Rectal smooth muscle tissue (tissue), 1 donor: ENCODE data around the gene GRHL3.

ENCODE experiments used
- H3K27ac ChIP-seq: one replicate; pipeline ENCODE4 v1.7.0; 2013; ENCODE audit warnings: low read depth, low read length, inconsistent platforms
- H3K27me3 ChIP-seq: one replicate; pipeline ENCODE4 v1.7.0; 2013; ENCODE audit warnings: low read length; ENCODE audit not compliant: control insufficient read depth, insufficient read depth
- H3K36me3 ChIP-seq: one replicate; pipeline ENCODE4 v1.7.0; 2013; ENCODE audit warnings: low read length; ENCODE audit not compliant: control insufficient read depth, insufficient read depth
- H3K4me1 ChIP-seq: one replicate; pipeline ENCODE4 v1.7.0; 2013; ENCODE audit warnings: low read length; ENCODE audit not compliant: control insufficient read depth, insufficient read depth
- H3K4me3 ChIP-seq: one replicate; pipeline ENCODE4 v1.7.0; 2013; ENCODE audit warnings: low read length
- H3K9ac ChIP-seq: one replicate; pipeline ENCODE4 v1.7.0; 2013; ENCODE audit warnings: low read length

The GRHL3 gene

DNA sequence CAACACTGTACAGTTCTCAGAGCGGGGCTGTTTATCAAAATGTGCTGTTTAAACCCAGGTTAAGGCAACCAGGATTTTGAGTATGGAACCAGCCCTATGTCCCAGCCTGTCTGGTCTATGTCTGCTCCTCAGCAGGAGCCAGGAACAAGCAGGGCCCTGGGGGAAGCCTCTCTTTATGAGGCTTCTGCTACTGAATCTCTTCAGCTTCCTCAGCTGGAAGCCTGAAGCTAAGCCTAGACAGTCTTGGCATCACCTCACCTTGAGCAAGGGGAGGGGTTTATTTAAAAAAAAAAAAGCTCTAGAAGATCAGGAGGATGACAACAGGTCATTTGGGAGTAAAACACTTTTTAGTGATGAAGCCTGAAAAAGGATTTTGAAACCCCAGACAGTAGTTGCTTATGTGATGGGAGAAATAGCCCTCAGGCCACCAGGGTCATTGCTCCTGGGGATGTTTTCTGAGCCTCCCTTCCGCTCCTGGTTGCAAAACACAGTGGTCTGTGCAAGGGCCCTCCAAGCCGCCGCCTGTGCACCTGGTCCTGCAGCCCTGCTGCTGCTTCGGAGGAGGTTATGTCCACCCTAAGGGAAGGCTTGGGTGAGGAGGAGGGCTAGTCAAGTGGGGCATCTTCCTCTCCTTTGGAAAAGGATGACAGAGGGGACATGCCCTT lies 21.8 kb upstream of the GRHL3 start:
- Histone ChIP-seq H3K9ac (no peak overlapping the region), H3K27ac (no peak overlapping the region), H3K4me1 (peaks cover 15% of the 10 kb centered on the region), H3K27me3 (no peaks in the 10 kb centered on the region), H3K36me3 (no peaks in the 10 kb centered on the region), H3K4me3 (no peak overlapping the region)

DNA sequence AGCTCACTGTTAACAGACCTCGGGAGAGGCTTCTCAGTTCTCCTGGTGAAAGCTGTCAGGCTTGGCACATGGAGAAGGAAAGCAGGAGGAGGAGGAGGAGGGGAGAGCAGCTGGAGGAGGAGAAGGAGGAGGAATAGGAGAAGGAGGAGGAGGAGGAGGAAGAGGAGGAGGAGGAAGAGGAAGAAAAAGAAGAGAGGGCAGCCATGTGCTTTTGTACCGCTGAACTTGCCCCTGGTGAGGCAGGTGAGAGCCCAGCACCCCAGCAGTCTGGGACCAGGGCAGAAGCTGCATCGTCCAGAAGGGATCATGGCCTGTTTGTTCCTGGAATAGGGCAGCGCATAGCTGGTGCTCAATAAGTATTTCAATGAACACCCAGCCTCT lies 21.3 kb upstream of the GRHL3 start:
- Histone ChIP-seq H3K36me3 (no peaks in the 10 kb centered on the region), H3K4me1 (peaks cover 15% of the 10 kb centered on the region), H3K9ac (no peak overlapping the region), H3K4me3 (no peak overlapping the region), H3K27me3 (no peaks in the 10 kb centered on the region), H3K27ac (no peak overlapping the region)

DNA sequence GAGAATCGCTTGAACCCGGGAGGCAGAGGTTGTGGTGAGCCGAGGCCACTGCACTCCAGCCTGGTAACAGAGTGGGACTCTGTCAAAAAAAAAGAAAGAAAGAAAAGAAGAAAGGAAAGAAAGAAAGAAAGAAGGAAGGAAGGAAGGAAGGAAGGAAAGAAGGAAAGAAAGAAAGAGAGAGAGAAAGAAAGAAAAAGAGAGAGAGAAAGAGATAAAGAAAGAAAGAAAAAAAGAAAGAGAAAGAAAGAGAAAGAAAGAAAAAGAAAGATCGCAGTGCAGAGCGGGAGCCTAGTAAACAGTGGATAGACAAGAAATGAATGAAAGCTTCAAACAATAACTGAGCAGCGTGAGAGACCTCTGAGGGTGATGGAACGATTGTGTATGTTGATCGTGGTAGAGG lies 20.6 kb upstream of the GRHL3 start:
- Histone ChIP-seq H3K4me3 (no peak overlapping the region), H3K27me3 (no peaks in the 10 kb centered on the region), H3K36me3 (no peaks in the 10 kb centered on the region), H3K9ac (no peak overlapping the region), H3K4me1 (peaks cover 15% of the 10 kb centered on the region), H3K27ac (no peak overlapping the region)

DNA sequence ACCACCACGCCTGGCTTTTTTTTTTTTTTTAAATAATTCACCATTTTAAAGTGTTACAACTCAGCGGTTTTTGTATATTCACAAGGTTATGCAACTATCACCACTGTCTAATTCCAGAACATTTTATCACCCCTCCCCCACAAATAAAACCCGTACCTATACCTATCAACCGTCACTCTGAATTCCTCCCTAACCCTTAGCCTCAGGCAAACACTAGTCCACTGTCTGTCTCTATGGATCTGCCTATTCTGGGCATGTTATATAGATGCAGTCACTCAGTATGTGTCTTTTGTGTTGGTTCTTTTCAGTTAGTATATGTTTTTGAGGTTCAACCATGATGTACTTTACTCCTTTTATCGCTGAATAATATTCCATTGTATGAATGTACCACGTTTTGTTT lies 19.3 kb upstream of the GRHL3 start:
- Histone ChIP-seq H3K4me3 (no peak overlapping the region), H3K27me3 (no peaks in the 10 kb centered on the region), H3K9ac (no peak overlapping the region), H3K27ac (no peak overlapping the region), H3K36me3 (no peaks in the 10 kb centered on the region), H3K4me1 (peaks cover 8% of the 10 kb centered on the region)

DNA sequence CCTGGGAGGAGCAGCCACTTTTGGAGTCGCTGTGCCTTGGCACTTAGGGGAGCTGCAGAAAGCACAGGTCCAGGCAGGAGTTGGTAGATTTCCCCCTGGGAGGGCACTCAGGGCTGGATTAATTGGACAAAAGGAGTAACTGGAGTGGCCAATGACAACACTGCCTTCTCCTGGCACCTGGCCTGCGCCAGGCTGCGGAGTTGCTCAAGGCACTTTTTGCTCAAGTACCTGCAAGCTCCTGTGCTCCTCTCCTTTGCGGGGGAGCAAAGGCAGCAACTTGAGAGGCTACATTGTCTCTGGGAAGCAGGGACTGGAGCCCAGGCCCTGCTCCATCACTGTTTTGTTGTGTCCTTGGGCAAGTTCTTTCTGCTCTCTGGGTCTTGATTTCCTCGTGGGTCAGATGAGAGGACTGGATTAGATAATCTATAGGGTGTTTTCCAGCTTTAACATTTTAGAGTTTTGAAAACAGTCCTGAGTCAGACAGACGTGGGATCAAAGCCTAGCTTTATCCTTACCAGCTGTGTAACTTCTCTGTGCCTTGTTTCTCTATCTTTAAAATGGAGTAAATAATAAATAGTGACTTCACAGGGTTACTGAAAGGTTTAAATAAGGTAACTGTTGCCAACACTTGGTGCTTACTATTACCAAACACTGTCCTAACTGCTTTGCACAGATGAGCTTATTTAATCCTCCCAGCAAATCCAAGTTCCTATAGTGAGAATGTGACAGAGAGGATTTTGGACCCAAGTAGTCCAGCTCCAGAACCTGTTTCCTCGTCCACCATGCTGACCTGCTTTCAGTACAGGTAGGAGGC lies 18.0 kb upstream of the GRHL3 start:
- Histone ChIP-seq H3K36me3 (no peaks in the 10 kb centered on the region), H3K4me3 (no peak overlapping the region), H3K27me3 (no peaks in the 10 kb centered on the region), H3K4me1 (no peaks in the 10 kb centered on the region), H3K9ac (no peak overlapping the region), H3K27ac (no peak overlapping the region)

DNA sequence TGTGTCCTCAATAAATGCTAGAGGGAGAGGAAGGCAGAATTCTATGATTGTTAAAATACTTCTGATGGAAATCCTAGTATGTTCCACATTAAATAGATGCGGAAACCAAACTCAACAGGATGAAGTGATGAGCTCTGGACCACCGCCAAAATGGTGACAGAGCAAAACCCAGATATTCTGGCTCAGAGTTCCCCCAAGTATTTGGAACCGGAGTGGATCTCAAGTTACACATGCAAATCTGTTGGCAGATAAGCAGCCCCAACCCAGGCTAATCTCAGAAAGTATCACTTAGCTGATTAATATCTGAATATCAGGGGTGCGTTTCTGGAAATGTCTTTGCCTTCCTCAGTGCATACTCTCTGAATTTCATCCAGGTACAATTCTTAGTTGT lies 17.4 kb upstream of the GRHL3 start:
- Histone ChIP-seq H3K9ac (no peak overlapping the region), H3K27me3 (no peaks in the 10 kb centered on the region), H3K36me3 (no peaks in the 10 kb centered on the region), H3K4me1 (no peaks in the 10 kb centered on the region), H3K4me3 (no peak overlapping the region), H3K27ac (no peak overlapping the region)

DNA sequence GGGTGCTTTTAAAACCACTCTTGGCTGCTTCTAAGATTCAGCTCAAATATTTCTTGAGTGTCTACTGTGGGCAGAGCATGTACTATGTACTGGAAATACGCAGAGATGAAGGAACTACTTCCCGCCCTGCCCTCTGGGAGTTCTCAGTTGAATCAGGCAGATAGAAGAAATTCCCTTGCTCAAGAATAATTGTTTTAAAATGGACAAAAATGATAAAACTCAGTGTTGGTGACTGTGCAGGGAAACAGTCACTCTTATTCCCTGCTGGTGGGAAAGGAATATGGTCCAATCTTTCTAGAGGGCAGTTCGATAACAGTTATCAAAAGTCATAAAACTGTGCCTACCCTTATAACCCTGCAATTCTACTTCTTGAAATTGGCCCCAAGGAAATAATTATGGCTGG lies 16.9 kb upstream of the GRHL3 start:
- no peak overlapping the region for H3K9ac ChIP-seq
- no peaks in the 10 kb centered on the region for H3K4me1 ChIP-seq
- H3K36me3 ChIP-seq, result no peaks in the 10 kb centered on the region
- no peak overlapping the region for H3K4me3 ChIP-seq
- H3K27ac ChIP-seq, result no peak overlapping the region
- H3K27me3 ChIP-seq, result no peaks in the 10 kb centered on the region

DNA sequence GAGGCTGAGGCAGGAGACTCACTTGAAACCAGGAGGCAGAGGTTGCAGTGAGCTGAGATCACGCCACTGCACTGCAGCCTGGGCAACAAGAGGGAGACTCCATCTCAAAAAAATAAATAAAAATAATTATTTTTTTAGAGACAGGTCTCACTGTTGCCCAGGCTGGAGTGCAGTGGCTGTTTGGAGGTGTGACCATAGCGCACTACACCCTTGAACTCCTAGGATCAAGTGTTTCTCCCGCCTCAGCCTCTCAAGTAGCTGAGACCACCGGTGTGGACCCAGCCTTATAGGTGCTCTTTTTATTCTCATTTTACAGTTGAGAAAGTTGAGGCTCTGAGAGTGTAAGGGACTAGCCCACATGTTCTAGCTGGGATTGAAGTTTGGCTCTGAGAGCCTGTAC lies 15.6 kb upstream of the GRHL3 start:
- no peak overlapping the region for H3K4me3 ChIP-seq
- H3K4me1 ChIP-seq, result no peaks in the 10 kb centered on the region
- H3K27me3 ChIP-seq, result no peaks in the 10 kb centered on the region

DNA sequence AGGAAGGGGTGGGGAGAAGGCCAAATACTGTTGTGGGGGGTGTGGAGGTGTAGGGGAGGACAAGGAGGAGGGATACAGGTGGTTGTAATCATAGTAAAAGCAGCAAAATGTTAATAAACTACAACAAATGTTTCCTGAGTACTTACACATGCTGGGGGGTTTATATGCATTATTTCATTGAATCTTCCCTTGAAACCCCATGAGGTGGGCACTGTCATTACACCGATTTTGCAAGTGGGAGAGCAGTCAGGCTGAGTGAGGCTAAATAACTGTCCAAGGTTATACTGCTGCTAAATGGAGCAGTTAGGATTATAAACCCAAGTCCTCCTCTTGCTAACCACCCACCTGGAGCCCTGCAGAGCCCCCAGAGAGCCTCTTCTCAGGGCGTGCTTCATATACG lies 14.4 kb upstream of the GRHL3 start:
- H3K9ac ChIP-seq, result no peak overlapping the region
- no peak overlapping the region for H3K4me3 ChIP-seq
- no peaks in the 10 kb centered on the region for H3K4me1 ChIP-seq
- H3K27ac ChIP-seq, result no peak overlapping the region
- no peaks in the 10 kb centered on the region for H3K36me3 ChIP-seq
- no peaks in the 10 kb centered on the region for H3K27me3 ChIP-seq

More for the DNA sequence above, 15.6 kb upstream of the GRHL3 start:
- no peak overlapping the region for H3K9ac ChIP-seq
- no peaks in the 10 kb centered on the region for H3K36me3 ChIP-seq
- H3K27ac ChIP-seq, result no peak overlapping the region

DNA sequence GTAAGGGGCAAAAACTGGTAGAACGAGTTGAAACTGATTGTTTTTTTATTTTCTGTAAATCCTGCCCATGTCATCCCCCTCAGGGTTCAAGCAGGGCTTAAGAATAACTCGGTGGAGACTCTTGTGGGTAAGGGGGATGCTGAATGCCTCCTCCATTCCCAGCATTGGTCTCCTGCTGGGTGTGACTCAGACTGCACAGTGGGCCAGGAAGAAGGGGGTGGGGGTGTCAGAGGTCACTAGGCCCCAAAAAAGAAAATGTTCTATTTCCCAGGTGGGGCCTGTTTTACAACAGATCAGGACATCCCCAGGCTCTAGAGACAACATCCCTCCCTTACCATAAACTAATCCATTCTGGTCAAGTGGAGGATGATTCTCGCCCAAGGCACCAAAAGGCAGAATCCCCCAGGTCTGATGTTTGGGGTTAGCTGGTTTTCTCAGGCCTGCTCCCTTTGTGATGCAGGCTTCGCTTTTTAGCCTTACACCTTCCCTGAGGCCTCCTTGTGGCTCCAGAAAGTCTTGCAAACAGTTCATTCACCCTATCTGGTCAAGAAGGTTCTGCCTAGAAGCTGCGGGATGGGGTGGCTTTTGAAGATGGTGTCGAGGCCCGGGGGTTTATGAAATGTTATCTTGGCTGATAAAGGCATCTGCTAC lies 10.7 kb upstream of the GRHL3 start:
- H3K4me3 ChIP-seq, result no peak overlapping the region
- H3K27me3 ChIP-seq, result no peaks in the 10 kb centered on the region
- H3K27ac ChIP-seq, result no peak overlapping the region
- H3K4me1 ChIP-seq, result no peaks in the 10 kb centered on the region
- H3K9ac ChIP-seq, result no peak overlapping the region
- H3K36me3 ChIP-seq, result no peaks in the 10 kb centered on the region

DNA sequence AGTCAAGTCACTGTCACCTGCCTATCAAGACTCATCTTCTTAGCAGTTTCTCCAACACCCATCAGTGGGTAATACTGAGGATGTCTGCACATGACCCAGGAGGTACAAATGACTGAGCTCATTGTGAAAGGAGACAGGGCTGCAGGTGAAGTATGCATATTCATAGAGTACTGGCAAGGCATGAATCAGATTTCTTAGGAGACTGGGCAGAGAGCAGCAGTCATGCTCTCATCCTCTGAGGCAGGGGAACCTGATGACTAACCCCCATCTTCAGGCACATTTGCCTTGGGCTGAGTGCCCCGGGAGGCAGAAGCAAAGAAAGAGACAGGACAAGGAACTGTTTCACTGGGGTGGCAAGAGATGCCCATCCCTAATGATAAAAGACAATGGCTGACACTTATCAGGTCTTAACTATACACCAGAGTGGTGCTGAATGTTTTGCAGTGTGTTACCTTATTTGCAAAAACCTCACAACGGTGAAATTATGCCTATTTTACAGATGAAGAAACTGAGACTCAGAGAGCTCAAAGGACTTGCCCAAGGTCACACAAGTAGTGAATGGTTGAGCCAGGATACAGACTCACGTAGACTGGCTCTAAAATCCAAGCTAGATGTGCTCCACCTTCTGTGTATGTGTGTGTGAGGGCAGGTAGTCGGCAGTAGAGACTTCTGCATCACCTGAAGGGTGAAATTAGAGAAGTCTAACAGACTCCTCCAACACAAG lies 9.2 kb upstream of the GRHL3 start:
- no peaks in the 10 kb centered on the region for H3K4me1 ChIP-seq
- H3K27ac ChIP-seq, result no peak overlapping the region
- no peaks in the 10 kb centered on the region for H3K27me3 ChIP-seq
- H3K9ac ChIP-seq, result no peak overlapping the region
- H3K36me3 ChIP-seq, result no peaks in the 10 kb centered on the region
- H3K4me3 ChIP-seq, result no peak overlapping the region

DNA sequence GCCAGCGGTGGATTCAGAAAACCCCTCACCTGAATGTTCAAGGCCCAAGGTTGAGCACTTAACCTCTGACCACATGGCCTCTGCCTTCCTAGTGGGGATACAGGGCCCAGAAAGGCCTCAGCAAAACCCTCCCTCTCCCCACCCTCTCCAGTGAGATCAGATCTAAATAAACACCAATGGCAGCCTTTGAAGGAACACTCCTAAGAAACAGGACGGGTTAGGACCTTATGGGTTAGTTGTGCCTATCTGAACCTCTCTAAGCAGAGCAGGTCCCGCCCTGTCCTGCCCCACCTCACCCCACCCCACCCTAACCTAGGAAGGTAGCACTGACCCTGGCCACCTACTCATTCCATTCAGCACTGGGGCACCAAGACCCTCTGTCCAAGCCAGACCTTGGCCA lies 7.9 kb upstream of the GRHL3 start:
- Histone ChIP-seq H3K4me1 (no peaks in the 10 kb centered on the region), H3K36me3 (no peaks in the 10 kb centered on the region), H3K27ac (no peak overlapping the region), H3K27me3 (no peaks in the 10 kb centered on the region), H3K9ac (no peak overlapping the region), H3K4me3 (no peak overlapping the region)
